Measurements from ENCODE around the gene MINAR2.
A peak's percentile ranks its signal among the peaks of the same experiment; 100 is the strongest.

Gene MINAR2

DNA sequence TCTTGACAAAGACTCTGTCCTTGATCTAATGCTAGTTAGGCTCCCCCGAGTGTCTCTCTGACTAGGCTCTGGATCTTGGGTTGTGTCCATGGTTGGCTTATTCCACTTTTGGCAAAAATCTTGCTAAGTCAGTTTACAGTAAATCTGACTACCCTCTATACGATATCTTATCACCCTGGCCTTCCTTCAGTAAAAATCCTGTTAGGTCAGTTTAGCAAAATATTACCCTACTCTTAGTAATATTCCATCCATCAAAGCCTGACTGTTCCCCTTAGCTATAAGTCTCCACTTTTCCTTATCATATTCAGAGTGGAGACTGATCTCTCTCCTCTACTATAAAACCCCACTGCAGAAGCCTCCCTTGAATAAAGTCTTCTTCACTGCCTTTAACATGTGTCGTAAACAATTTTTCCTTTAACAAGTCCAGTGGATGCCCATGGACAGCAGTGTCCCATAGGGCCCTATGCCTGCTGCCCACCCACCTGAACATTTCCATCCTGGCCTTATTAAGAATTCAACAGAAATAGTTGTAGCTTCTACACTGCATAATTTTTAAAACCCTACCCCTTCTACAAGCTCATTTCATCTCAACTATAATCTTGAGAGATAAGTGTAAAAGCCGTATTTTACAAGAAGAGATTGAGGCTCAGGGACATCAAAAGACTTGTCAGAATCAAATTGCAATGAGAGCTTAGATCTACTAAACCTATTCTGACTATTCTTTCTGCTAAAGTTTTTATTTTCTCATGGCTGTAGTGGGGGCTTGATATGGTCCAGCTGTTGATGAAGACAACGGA lies 22.3 kb downstream of the MINAR2 start:
- DNase-seq (ENCODE audit: low read depth): no peak
- TF ChIP-seq CTCF (conservative IDR thresholded peaks at IDR 0.05; ENCODE audit: low read depth, low read length): no peak
- no peak overlapping the region for H3K4me3 ChIP-seq (ENCODE audit: low read depth, low read length)

GRCh38 chr5:129771058-129771838 lies 23.4 kb downstream of the MINAR2 start:
- peak; percentile 89 for TF ChIP-seq CTCF (conservative IDR thresholded peaks at IDR 0.05; ENCODE audit: low read depth, low read length)
- peak; percentile 77 for DNase-seq (ENCODE audit: low read depth)
- no peak overlapping the region for H3K4me3 ChIP-seq (ENCODE audit: low read depth, low read length)

GRCh38 chr5:129773376-129773775 lies 25.5 kb downstream of the MINAR2 start:
- TF ChIP-seq CTCF (conservative IDR thresholded peaks at IDR 0.05; ENCODE audit: low read depth, low read length): no peak
- no peak for DNase-seq (ENCODE audit: low read depth)
- no peak overlapping the region for H3K4me3 ChIP-seq (ENCODE audit: low read depth, low read length)

- H3K4me3 ChIP-seq (ENCODE audit: low read depth, low read length): no peak overlapping the region
- no peak for DNase-seq (ENCODE audit: low read depth)
- TF ChIP-seq CTCF (conservative IDR thresholded peaks at IDR 0.05; ENCODE audit: low read depth, low read length): no peak
Measured at GRCh38 chr5:129781594-129781993, 33.7 kb downstream of the MINAR2 start.

DNA sequence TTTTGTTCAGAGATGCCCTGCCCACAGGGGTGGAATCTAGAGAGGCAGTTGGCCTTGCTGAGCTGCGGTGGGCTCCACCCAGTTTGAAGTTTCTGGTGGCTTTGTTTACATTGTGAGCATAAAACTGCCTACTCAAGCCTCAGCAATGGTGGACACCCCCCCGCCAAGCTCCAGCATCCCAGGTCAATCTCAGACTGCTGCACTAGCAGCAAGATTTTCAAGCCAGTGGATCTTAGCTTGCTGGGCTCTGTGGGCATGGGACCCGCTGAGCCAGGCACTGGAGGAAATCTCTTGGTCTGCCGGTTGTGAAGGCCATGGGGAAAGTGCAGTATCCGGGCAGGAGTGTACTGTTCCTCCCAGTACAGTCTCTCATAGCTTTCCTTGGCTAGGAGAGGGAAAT lies 55.5 kb downstream of the MINAR2 start:
- no peak for TF ChIP-seq CTCF (conservative IDR thresholded peaks at IDR 0.05; ENCODE audit: low read depth, low read length)
- no peak for DNase-seq (ENCODE audit: low read depth)
- no peak overlapping the region for H3K4me3 ChIP-seq (ENCODE audit: low read depth, low read length)

DNA sequence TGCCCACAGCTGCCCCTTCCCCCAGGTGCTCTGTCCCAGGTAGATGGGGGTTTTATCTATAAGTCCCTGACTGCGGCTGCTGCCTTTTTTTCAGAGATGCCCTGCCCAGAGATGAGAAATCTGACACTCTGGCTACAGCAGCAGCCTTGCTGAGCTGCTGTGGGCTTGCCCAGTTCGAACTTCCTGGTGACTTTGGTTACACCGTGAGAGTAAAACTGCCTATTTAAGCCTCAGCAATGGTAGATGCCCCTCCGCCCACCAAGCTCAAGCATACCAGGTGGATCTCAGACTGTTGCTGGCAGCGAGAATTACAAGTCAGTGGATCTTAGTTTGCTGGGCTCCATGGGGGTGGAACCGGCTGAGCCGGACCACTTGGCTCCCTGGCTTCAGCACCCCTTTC lies 56.8 kb downstream of the MINAR2 start:
- no peak overlapping the region for H3K4me3 ChIP-seq (ENCODE audit: low read depth, low read length)
- DNase-seq (ENCODE audit: low read depth): no peak
- no peak for TF ChIP-seq CTCF (conservative IDR thresholded peaks at IDR 0.05; ENCODE audit: low read depth, low read length)

Measured in choroid plexus epithelial cell (primary cell).